GM19043 (cell line): Measurements from ENCODE around the gene TBC1D22B.

Experiments
- ATAC-seq: cut with Tn5 transposase; IDR thresholded peaks from one replicate; pipeline ENCODE4 v1.9.1; 2021; ENCODE audit warnings: low read depth; ENCODE audit not compliant: unreplicated experiment

TBC1D22B gene

GRCh38 chr6:37347177-37347576 lies 89.6 kb downstream of the TBC1D22B start:
- ATAC-seq = no peak

GRCh38 chr6:37347670-37348111 lies 90.1 kb downstream of the TBC1D22B start:
- ATAC-seq = no peak

GRCh38 chr6:37351027-37351426 lies 93.5 kb downstream of the TBC1D22B start:
- ATAC-seq = no peak

GRCh38 chr6:37352384-37352783 lies 94.8 kb downstream of the TBC1D22B start:
- ATAC-seq = no peak

- ATAC-seq = peak; percentile 80
These were observed 96.4 kb downstream of the TBC1D22B start, which contains the start of gene RNF8 for GRCh38 chr6:37353761-37354525. RNF8 (plus strand) TSS chr6:37353983; CDS start chr6:37354165, 182 bp downstream.

GRCh38 chr6:37354526-37355384 lies 97.2 kb downstream of the TBC1D22B start:
- no peak for ATAC-seq

- no peak for ATAC-seq
These were observed 99.7 kb downstream of the TBC1D22B start for GRCh38 chr6:37357288-37357687.

- ATAC-seq = no peak
These were observed 100.3 kb downstream of the TBC1D22B start for GRCh38 chr6:37357860-37358259.

GRCh38 chr6:37359039-37359438 lies 101.5 kb downstream of the TBC1D22B start:
- no peak for ATAC-seq

- ATAC-seq = no peak
These were observed 104.7 kb downstream of the TBC1D22B start for GRCh38 chr6:37362101-37362828.

GRCh38 chr6:37365791-37366190 lies 108.2 kb downstream of the TBC1D22B start:
- no peak for ATAC-seq

GRCh38 chr6:37366910-37367309 lies 109.3 kb downstream of the TBC1D22B start:
- no peak for ATAC-seq

GRCh38 chr6:37368961-37369320 lies 111.4 kb downstream of the TBC1D22B start:
- no peak for ATAC-seq

- no peak for ATAC-seq
These were observed 112.0 kb downstream of the TBC1D22B start for GRCh38 chr6:37369321-37370201.

GRCh38 chr6:37371154-37372083 lies 113.8 kb downstream of the TBC1D22B start:
- no peak for ATAC-seq

- ATAC-seq = no peak
These were observed 114.5 kb downstream of the TBC1D22B start for GRCh38 chr6:37372116-37372515.

- ATAC-seq = no peak
These were observed 116.4 kb downstream of the TBC1D22B start for GRCh38 chr6:37373822-37374471.

- ATAC-seq = no peak
These were observed 117.8 kb downstream of the TBC1D22B start for GRCh38 chr6:37375376-37375775.
